CD14-positive monocyte (primary cell): Measurements from ENCODE around the gene INHBA. TPM values are rescaled to one million over a fixed set of nuclear protein-coding genes. Genes with fewer than 3 reads are reported as not detected.
A peak's percentile ranks its signal among the peaks of the same experiment; 100 is the strongest.

ENCODE experiments used
- DNase-seq, 3 donors: peaks; one replicate each; pipeline ENCODE4 v3.0.0-alpha.2; 2011 to 2022
- H2AFZ ChIP-seq: 2 replicates; pipeline ENCODE4 v1.6.0; 2012; ENCODE audit warnings: mild to moderate bottlenecking, low read depth, low read length, inconsistent platforms; ENCODE audit not compliant: insufficient read depth, poor library complexity, severe bottlenecking
- H3K27ac ChIP-seq, 2 donors: 1 replicate in 1 of 2; 2 replicates in 1 of 2; pipeline ENCODE4 v1.5.1; 2012 to 2013; ENCODE audit warnings: low read length in 2 of 2, control low read depth in 1 of 2, inconsistent platforms in 1 of 2, low read depth in 1 of 2, mild to moderate bottlenecking in 1 of 2
- H3K27me3 ChIP-seq, 2 donors: one replicate each; pipeline versions ENCODE4 v1.6.0 to v1.6.1; 2011 to 2013; ENCODE audit warnings: low read length in 2 of 2; ENCODE audit not compliant: control insufficient read depth in 2 of 2, insufficient read depth in 2 of 2
- H3K36me3 ChIP-seq, 2 donors: replicated peaks in 1 of 2; 1 replicate in 1 of 2; 2 replicates in 1 of 2; pipeline versions ENCODE4 v1.5.1 to v1.6.1; 2012 to 2013; ENCODE audit warnings: low read length in 2 of 2, control low read depth in 1 of 2, inconsistent platforms in 1 of 2, mild to moderate bottlenecking in 1 of 2; ENCODE audit not compliant: insufficient read depth in 2 of 2, control insufficient read depth in 1 of 2
- H3K4me1 ChIP-seq, 2 donors: 1 replicate in 1 of 2; 2 replicates in 1 of 2; pipeline versions ENCODE4 v1.5.1 to v1.6.1; 2012 to 2013; ENCODE audit warnings: low read length in 2 of 2, control low read depth in 1 of 2, inconsistent platforms in 1 of 2, mild to moderate bottlenecking in 1 of 2, moderate library complexity in 1 of 2; ENCODE audit not compliant: insufficient read depth in 2 of 2, control insufficient read depth in 1 of 2
- H3K4me2 ChIP-seq: replicated peaks from 2 replicates; pipeline ENCODE3; 2012; ENCODE audit warnings: low read length, moderate library complexity, mild to moderate bottlenecking; ENCODE audit not compliant: poor library complexity, severe bottlenecking; ENCODE audit errors: extremely low read depth
- H3K4me3 ChIP-seq, 3 experiments: fragments of 200-600 bp in 1 of 3; sonication (generic) in 1 of 3; replicated peaks in 1 of 3; 1 replicate in 2 of 3; 2 replicates in 1 of 3; pipeline ENCODE4 v1.5.1; 2011 to 2013; ENCODE audit warnings: low read length in 3 of 3, mild to moderate bottlenecking in 3 of 3, control low read depth in 2 of 3, low read depth in 2 of 3, inconsistent platforms in 1 of 3, moderate library complexity in 1 of 3
- H3K79me2 ChIP-seq: 2 replicates; pipeline ENCODE4 v1.6.0; 2012; ENCODE audit warnings: mild to moderate bottlenecking, control low read depth, inconsistent platforms, low read length, moderate library complexity; ENCODE audit not compliant: insufficient read depth
- H3K9ac ChIP-seq: 2 replicates; pipeline ENCODE4 v1.6.0; 2017; ENCODE audit warnings: low read length, mild to moderate bottlenecking; ENCODE audit not compliant: insufficient read depth, poor library complexity, severe bottlenecking
- H3K9me3 ChIP-seq, 2 donors: replicated peaks in 1 of 2; 1 replicate in 1 of 2; 2 replicates in 1 of 2; pipeline versions ENCODE4 v1.5.1 to v1.6.1; 2012 to 2013; ENCODE audit warnings: low read length in 2 of 2, control low read depth in 1 of 2; ENCODE audit not compliant: control insufficient read depth in 1 of 2, insufficient read depth in 1 of 2
- H4K20me1 ChIP-seq: 2 replicates; pipeline ENCODE4 v1.6.0; 2012; ENCODE audit warnings: mild to moderate bottlenecking, low read length, control low read depth, moderate library complexity; ENCODE audit not compliant: insufficient read depth
- H3K27ac Mint-ChIP-seq, 7 donors: one replicate each; pipeline ENCODE4 v1.8.0; 2020; ENCODE audit warnings: mild to moderate bottlenecking in 7 of 7, mixed read lengths in 7 of 7, moderate library complexity in 6 of 7, inconsistent platforms in 2 of 7
- H3K27me3 Mint-ChIP-seq, 3 donors: one replicate each; pipeline ENCODE4 v1.8.0; 2021 to 2022; ENCODE audit warnings: low read depth in 3 of 3, mild to moderate bottlenecking in 3 of 3, mixed read lengths in 3 of 3, moderate library complexity in 3 of 3, inconsistent platforms in 1 of 3
- H3K36me3 Mint-ChIP-seq, 2 donors: one replicate each; pipeline ENCODE4 v1.8.0; 2020; ENCODE audit warnings: mixed read lengths in 2 of 2, inconsistent platforms in 1 of 2, mild to moderate bottlenecking in 1 of 2
- H3K4me1 Mint-ChIP-seq: one replicate; pipeline ENCODE4 v1.8.0; 2020; ENCODE audit warnings: mild to moderate bottlenecking, mixed read lengths
- H3K4me3 Mint-ChIP-seq, 2 donors: one replicate each; pipeline ENCODE4 v1.8.0; 2020; ENCODE audit warnings: mild to moderate bottlenecking in 2 of 2, mixed read lengths in 2 of 2, moderate library complexity in 1 of 2
- H3K9me3 Mint-ChIP-seq, 7 donors: one replicate each; pipeline ENCODE4 v1.8.0; 2020 to 2022; ENCODE audit warnings: mixed read lengths in 7 of 7, mild to moderate bottlenecking in 6 of 7, moderate library complexity in 6 of 7, inconsistent platforms in 2 of 7
- CTCF ChIP-seq: fragments of 200-600 bp; IDR thresholded peaks from one replicate; pipeline ENCODE4 v1.8.0; 2022; ENCODE audit warnings: antibody characterized with exemption, mild to moderate bottlenecking
- WGBS: methylation state at CpG from one replicate; pipeline ENCODE4 v1.1.5; 2013; ENCODE audit warnings: missing lambda C conversion rate; ENCODE audit not compliant: insufficient coverage; 5-methylcytosine and 5-hydroxymethylcytosine counted together
- intact Hi-C, 2 donors: fragments of 100-400 bp; cut with micrococcal nuclease; formaldehyde crosslinking; loops; one replicate each; pipeline versions ENCODE4 v1.15.0 to v1.15.1; 2023
- polyA plus RNA-seq, 3 donors: library from polyadenylated mRNA; depleted of rRNA in 1 of 3; unstranded in 2 of 3; stranded (reverse) in 1 of 3; fragments of 300-500 nt in 2 of 3; fragments of >200 nt in 1 of 3; fragmentation: Illumina TruSeq in 2 of 3; gene quantifications; 1 replicate in 2 of 3; 2 replicates in 1 of 3; pipeline ENCODE4 v1.2.3, GENCODE V29; 2012 to 2021

Gene INHBA
- polyA plus RNA-seq, 3 donors = 0.08 to 0.24 (median 0.09) TPM

- DNase-seq = peak; percentile 42 to 86 (median 83)
- Histone ChIP-seq H3K4me3 (peak overlapping the region in 1 of 3 experiments; percentile 58), H3K27ac (peak overlapping the region in 1 of 2 donors; percentile 79), H3K4me2 (peak overlapping the region; percentile 63), H3K79me2 (no peaks in the 10 kb centered on the region), H2AFZ (no peak overlapping the region), H3K4me1 (peaks cover 31 to 38% of the 10 kb centered on the region in 2 donors), H3K9me3 (no peaks in the 10 kb centered on the region), H4K20me1 (no peaks in the 10 kb centered on the region), H3K36me3 (no peaks in the 10 kb centered on the region), H3K27me3 (no peaks in the 10 kb centered on the region), H3K9ac (no peak overlapping the region)
- TF ChIP-seq CTCF = peak; percentile 68
- H3K27ac Mint-ChIP-seq = peak overlapping the region; percentile 73 to 91 (median 80)
- 50% methylated on average over 4 of the region's 7 CpGs for WGBS
- H3K36me3 Mint-ChIP-seq = peaks cover 0 to 2% of the 10 kb centered on the region in 2 donors
- intact Hi-C loops = no loop called here
- peak overlapping the region in 1 of 2 donors; percentile 10 for H3K4me3 Mint-ChIP-seq
- peaks cover 51% of the 10 kb centered on the region for H3K4me1 Mint-ChIP-seq
- peaks cover 0 to 4% (median 0%) of the 10 kb centered on the region in 7 donors for H3K9me3 Mint-ChIP-seq
- no peaks in the 10 kb centered on the region for H3K27me3 Mint-ChIP-seq
These were observed 28.9 kb upstream of the INHBA start for GRCh38 chr7:41731493-41732435.

GRCh38 chr7:41730668-41731067, 27.8 kb upstream of the INHBA start:
- Histone ChIP-seq H3K79me2 (no peaks in the 10 kb centered on the region), H3K4me2 (no peak overlapping the region), H3K4me3 (no peak overlapping the region), H3K9me3 (no peaks in the 10 kb centered on the region), H3K27me3 (no peaks in the 10 kb centered on the region), H3K9ac (no peak overlapping the region), H3K4me1 (peaks cover 23 to 28% of the 10 kb centered on the region in 2 donors), H4K20me1 (no peaks in the 10 kb centered on the region), H3K27ac (no peak overlapping the region), H2AFZ (no peak overlapping the region), H3K36me3 (no peaks in the 10 kb centered on the region)
- Mint-ChIP-seq H3K36me3 (peaks cover 0 to under 1% of the 10 kb centered on the region in 2 donors), H3K27me3 (no peaks in the 10 kb centered on the region), H3K9me3 (peaks cover 0 to 3% (median 0%) of the 10 kb centered on the region in 7 donors), H3K4me3 (no peak overlapping the region), H3K27ac (peak overlapping the region in 3 of 7 donors; percentile 3 to 79 (median 78)), H3K4me1 (peaks cover 45% of the 10 kb centered on the region)
- DNase-seq = no peak
- no peak for TF ChIP-seq CTCF
- no CpG with 5 or more reads among the region's 3 CpGs for WGBS
- intact Hi-C loops = no loop called here
